SU-DHL-6 (cell line): ENCODE measurements around the gene FBXO17.

ENCODE experiments used
- H2AFZ ChIP-seq: fragments of 200-600 bp; sonication (generic); 2 replicates; pipeline ENCODE4 v1.6.1; 2014; ENCODE audit warnings: low read depth, mild to moderate bottlenecking, moderate library complexity, mixed read lengths, antibody characterized with exemption, low read length; ENCODE audit not compliant: severe bottlenecking
- H3F3A ChIP-seq: fragments of 200-600 bp; shearing (Covaris generic); 2 replicates; pipeline ENCODE4 v1.6.0; 2016; ENCODE audit warnings: antibody characterized with exemption, mild to moderate bottlenecking; ENCODE audit not compliant: insufficient read depth
- H3K27ac ChIP-seq: fragments of 200-600 bp; sonication (generic); 2 replicates; pipeline ENCODE4 v1.5.1; 2016; ENCODE audit warnings: low read depth, mild to moderate bottlenecking, low read length, moderate library complexity, mixed read lengths
- H3K27me3 ChIP-seq: fragments of 200-600 bp; sonication (generic), shearing (Covaris generic); 2 replicates; pipeline ENCODE4 v1.6.0; 2014; ENCODE audit warnings: mild to moderate bottlenecking, low read length
- H3K36me3 ChIP-seq: fragments of 200-600 bp; sonication (generic); 2 replicates; pipeline ENCODE4 v1.6.1; 2014; ENCODE audit warnings: mild to moderate bottlenecking, low read length, mixed read lengths
- H3K4me2 ChIP-seq: fragments of 300-600, 200-600 bp; shearing (Covaris generic), sonication (generic); 2 replicates; pipeline ENCODE4 v1.6.0; 2014; ENCODE audit warnings: low read length, low read depth, mild to moderate bottlenecking; ENCODE audit not compliant: poor library complexity, severe bottlenecking
- H3K4me3 ChIP-seq: fragments of 200-600 bp; sonication (generic); 2 replicates; pipeline ENCODE4 v1.5.1; 2014; ENCODE audit warnings: antibody characterized with exemption, low read length, mild to moderate bottlenecking, mixed read lengths; ENCODE audit not compliant: insufficient read depth, poor library complexity, severe bottlenecking
- H3K79me2 ChIP-seq: fragments of 200-600 bp; sonication (generic); 2 replicates; pipeline ENCODE4 v1.6.1; 2014; ENCODE audit warnings: mild to moderate bottlenecking, low read length, moderate library complexity; ENCODE audit not compliant: insufficient read depth
- H3K9ac ChIP-seq: fragments of 200-600 bp; sonication (generic); 2 replicates; pipeline ENCODE4 v1.7.0; 2014; ENCODE audit warnings: mild to moderate bottlenecking, low read length
- H3K9me2 ChIP-seq: fragments of 200-600 bp; sonication (generic); replicated peaks from 2 replicates; pipeline ENCODE4 v1.6.1; 2014; ENCODE audit warnings: low read length; ENCODE audit not compliant: insufficient read depth
- H3K9me3 ChIP-seq: fragments of 200-600 bp; sonication (generic); 2 replicates; pipeline ENCODE4 v1.6.1; 2014; ENCODE audit warnings: low read length, mixed read lengths; ENCODE audit not compliant: insufficient read depth
- H4K20me1 ChIP-seq: fragments of 200-600 bp; sonication (generic); 2 replicates; pipeline ENCODE4 v1.6.1; 2014; ENCODE audit warnings: low read depth, mild to moderate bottlenecking, antibody characterized with exemption, low read length, moderate library complexity, mixed read lengths
- CTCF ChIP-seq: fragments of 200-600 bp; sonication (generic); IDR thresholded peaks from one replicate; pipeline ENCODE4 v1.5.1; 2017; ENCODE audit warnings: antibody characterized with exemption, mild to moderate bottlenecking, low read length, moderate library complexity; ENCODE audit not compliant: insufficient read depth, poor library complexity, severe bottlenecking
- EZH2phosphoT487 ChIP-seq: fragments of 200-600 bp; sonication (generic), shearing (Covaris generic); conservative IDR thresholded peaks from 2 replicates; pipeline ENCODE4 v1.6.1; 2018; ENCODE audit warnings: mild to moderate bottlenecking, antibody characterized with exemption, low read length, moderate library complexity, mixed read lengths

The FBXO17 gene

DNA sequence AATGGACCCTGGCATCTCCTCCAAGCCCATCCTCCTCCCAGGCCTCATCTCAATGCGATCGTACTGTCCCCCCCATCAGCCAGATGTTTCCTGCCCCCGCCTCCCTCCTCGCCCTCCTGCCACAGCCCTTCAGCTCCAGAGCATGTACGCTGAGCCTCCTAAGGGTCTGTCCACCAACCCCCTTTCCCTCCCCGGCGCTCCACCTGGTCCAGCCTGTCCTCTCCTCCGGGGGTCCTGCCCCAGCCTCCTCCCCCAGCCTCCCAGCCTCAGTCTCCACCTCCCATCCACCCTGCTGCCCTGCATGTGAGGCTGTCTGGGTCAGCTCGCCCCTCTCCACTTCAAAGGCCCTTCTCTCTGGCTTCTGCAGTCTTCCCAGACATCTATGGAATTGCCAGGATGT lies 80.6 kb downstream of the FBXO17 start:
- TF ChIP-seq CTCF, result no peak
- TF ChIP-seq EZH2phosphoT487, result no peak
- Histone ChIP-seq H2AFZ (no peak overlapping the region), H4K20me1 (no peaks in the 10 kb centered on the region), H3K27ac (no peak overlapping the region), H3K4me2 (no peak overlapping the region), H3K9ac (no peak overlapping the region), H3K36me3 (no peaks in the 10 kb centered on the region), H3F3A (no peaks in the 10 kb centered on the region), H3K27me3 (no peaks in the 10 kb centered on the region), H3K4me3 (no peak overlapping the region), H3K9me3 (no peaks in the 10 kb centered on the region), H3K9me2 (no peaks in the 10 kb centered on the region), H3K79me2 (no peaks in the 10 kb centered on the region)

- H3K4me2 ChIP-seq, result no peak overlapping the region
- TF ChIP-seq CTCF (no peak), EZH2phosphoT487 (no peak)
- no peaks in the 10 kb centered on the region for H3K9me2 ChIP-seq
- no peaks in the 10 kb centered on the region for H4K20me1 ChIP-seq
- H3K9ac ChIP-seq, result no peak overlapping the region
- H3K79me2 ChIP-seq, result no peaks in the 10 kb centered on the region
- H3F3A ChIP-seq, result no peaks in the 10 kb centered on the region
- H3K4me3 ChIP-seq, result no peak overlapping the region
- H2AFZ ChIP-seq, result no peak overlapping the region
- no peaks in the 10 kb centered on the region for H3K36me3 ChIP-seq
- H3K27ac ChIP-seq, result no peak overlapping the region
- H3K27me3 ChIP-seq, result no peaks in the 10 kb centered on the region
- no peaks in the 10 kb centered on the region for H3K9me3 ChIP-seq
Measured at GRCh38 chr19:38893341-38893771, 82.2 kb downstream of the FBXO17 start.

DNA sequence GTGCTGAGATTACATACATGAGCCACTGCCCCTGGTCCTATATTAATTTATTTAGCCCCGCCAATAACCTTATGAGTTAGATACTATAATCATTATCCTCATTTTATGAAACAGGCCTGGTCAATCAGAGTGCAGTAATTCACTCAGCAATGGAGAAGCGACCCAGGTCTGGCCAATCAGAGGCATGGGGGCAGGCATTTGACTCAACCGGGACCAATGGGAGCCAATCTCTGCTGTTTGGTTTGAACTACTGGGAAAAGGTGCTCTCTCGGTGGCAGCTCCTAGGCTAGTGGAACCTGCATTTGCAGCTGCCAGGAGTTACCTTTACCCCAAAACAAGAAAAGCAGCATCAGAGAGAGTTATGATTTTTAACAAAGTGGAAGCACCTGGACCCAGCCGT lies 82.7 kb downstream of the FBXO17 start:
- H3K4me3 ChIP-seq, result no peak overlapping the region
- H3K9ac ChIP-seq, result no peak overlapping the region
- no peaks in the 10 kb centered on the region for H3K79me2 ChIP-seq
- H3K9me3 ChIP-seq, result no peaks in the 10 kb centered on the region
- no peak overlapping the region for H3K4me2 ChIP-seq
- no peaks in the 10 kb centered on the region for H3F3A ChIP-seq
- no peaks in the 10 kb centered on the region for H3K9me2 ChIP-seq
- H3K27me3 ChIP-seq, result no peaks in the 10 kb centered on the region
- H3K36me3 ChIP-seq, result no peaks in the 10 kb centered on the region
- TF ChIP-seq EZH2phosphoT487, result no peak
- TF ChIP-seq CTCF, result no peak
- H4K20me1 ChIP-seq, result no peaks in the 10 kb centered on the region
- H3K27ac ChIP-seq, result no peak overlapping the region
- no peak overlapping the region for H2AFZ ChIP-seq

GRCh38 chr19:38891771-38892170 lies 83.8 kb downstream of the FBXO17 start:
- no peaks in the 10 kb centered on the region for H3F3A ChIP-seq
- H2AFZ ChIP-seq, result no peak overlapping the region
- TF ChIP-seq EZH2phosphoT487 (no peak), CTCF (no peak)
- H3K9me3 ChIP-seq, result no peaks in the 10 kb centered on the region
- no peaks in the 10 kb centered on the region for H4K20me1 ChIP-seq
- H3K36me3 ChIP-seq, result no peaks in the 10 kb centered on the region
- H3K9me2 ChIP-seq, result no peaks in the 10 kb centered on the region
- no peak overlapping the region for H3K4me3 ChIP-seq
- no peaks in the 10 kb centered on the region for H3K79me2 ChIP-seq
- H3K9ac ChIP-seq, result no peak overlapping the region
- no peak overlapping the region for H3K27ac ChIP-seq
- H3K27me3 ChIP-seq, result no peaks in the 10 kb centered on the region
- H3K4me2 ChIP-seq, result no peak overlapping the region
